GM12878 (cell line): ENCODE measurements around the gene ADSS2. TPM values are rescaled to one million over a fixed set of nuclear protein-coding genes. Genes with fewer than 3 reads are reported as not detected.
"Not testable (repeated sequence)": the region's sequence is repeated elsewhere in the genome, so short reads cannot be mapped to it uniquely, and the experiment has no call there.

Experiments
- ATAC-seq: fragments of 200-7000 bp; cut with Tn5 transposase; 3 replicates; pipeline ENCODE4 v1.9.1; 2020; ENCODE audit warnings: mild to moderate bottlenecking, moderate library complexity
- BruUV-seq: library from RNA; stranded (reverse); fragments of 400-500 nt; replicated peaks from 2 replicates; lab custom pipeline; 2021; lab: Mats Ljungman, UMichigan
- CTCF ChIA-PET: fragments of 300-600 bp; sonication (Branson Sonifier 250); formaldehyde crosslinking; extraction: SDS; loops from one replicate; lab custom pipeline; 2021; ENCODE audit warnings: inconsistent platforms; lab: Yijun Ruan, JAX
- POLR2A ChIA-PET: fragments of 350-600 bp; formaldehyde crosslinking; extraction: SDS; loops from one replicate; lab custom pipeline; 2021; ENCODE audit warnings: inconsistent platforms; lab: Charles Lee
- RAD21 ChIA-PET: fragments of 300-600 bp; sonication (Branson Sonifier 250); formaldehyde crosslinking; loops from one replicate; lab custom pipeline; 2023; ENCODE audit warnings: antibody characterized with exemption; ENCODE audit not compliant: unreplicated experiment; lab: Charles Lee
- SMC1A ChIA-PET: fragments of 300-600 bp; sonication (Branson Sonifier 250); formaldehyde crosslinking; loops from one replicate; lab custom pipeline; 2023; ENCODE audit not compliant: unreplicated experiment, uncharacterized antibody; lab: Charles Lee
- DNase-seq: peaks from one replicate; pipeline ENCODE4 v3.0.0-alpha.2; 2011; ENCODE audit warnings: low read depth, low spot score
- FAIRE-seq: peaks from 3 replicates; lab custom pipeline; 2011; peaks lifted over from hg19 to GRCh38; lab: Jason Lieb, UNC
- H2AFZ ChIP-seq: 2 replicates; pipeline ENCODE4 v1.6.0; 2011; ENCODE audit warnings: low read depth, low read length, control low read depth; ENCODE audit not compliant: control insufficient read depth
- H3K27ac ChIP-seq: 2 replicates; pipeline ENCODE4 v1.5.1; 2011; ENCODE audit warnings: control low read depth; ENCODE audit not compliant: control insufficient read depth, insufficient read depth
- H3K27me3 ChIP-seq, 2 experiments: replicated peaks in 1 of 2; 2 replicates each; pipeline versions ENCODE4 v1.6.0 to v1.6.1; 2011; ENCODE audit warnings: low read length in 1 of 2; ENCODE audit not compliant: control insufficient read depth in 2 of 2, insufficient read depth in 2 of 2
- H3K36me3 ChIP-seq, 2 experiments: 2 replicates each; pipeline ENCODE4 v1.5.1; 2011; ENCODE audit warnings: low read length in 1 of 2; ENCODE audit not compliant: control insufficient read depth in 2 of 2, insufficient read depth in 2 of 2
- H3K4me1 ChIP-seq: 2 replicates; pipeline ENCODE4 v1.6.1; 2011; ENCODE audit warnings: mild to moderate bottlenecking, low read length, moderate library complexity, mixed read lengths; ENCODE audit not compliant: control insufficient read depth, insufficient read depth
- H3K4me2 ChIP-seq: 2 replicates; pipeline ENCODE4 v1.6.0; 2011; ENCODE audit warnings: control low read depth; ENCODE audit not compliant: control insufficient read depth, insufficient read depth
- H3K4me3 ChIP-seq: fragments of 200-600 bp; sonication (generic); 2 replicates; pipeline ENCODE4 v1.5.1; 2016
- H3K79me2 ChIP-seq: 2 replicates; pipeline ENCODE4 v1.6.0; 2011; ENCODE audit warnings: low read length; ENCODE audit not compliant: control insufficient read depth, insufficient read depth
- H3K9ac ChIP-seq: 2 replicates; pipeline ENCODE4 v1.8.0; 2011; ENCODE audit warnings: low read length, control low read depth, mixed read lengths; ENCODE audit not compliant: control insufficient read depth, insufficient read depth
- H3K9me3 ChIP-seq: replicated peaks from 3 replicates; pipeline ENCODE4 v1.5.1; 2011; ENCODE audit warnings: mild to moderate bottlenecking, low read length; ENCODE audit not compliant: control insufficient read depth, insufficient read depth
- H4K20me1 ChIP-seq: 2 replicates; pipeline ENCODE4 v1.6.0; 2011; ENCODE audit not compliant: control insufficient read depth, insufficient read depth
- HDAC6 ChIP-seq: fragments of 200-600 bp; sonication (generic); IDR thresholded peaks from one replicate; pipeline ENCODE4 v1.8.0; 2017; ENCODE audit warnings: antibody characterized with exemption; ENCODE audit not compliant: unreplicated experiment
- IKZF1 ChIP-seq: fragments of 450-650 bp; conservative IDR thresholded peaks from 2 replicates; pipeline ENCODE4 v1.6.1; 2017; ENCODE audit warnings: antibody characterized with exemption, mild to moderate bottlenecking
- LARP7 ChIP-seq: fragments of 450-650 bp; IDR thresholded peaks from 2 replicates; pipeline ENCODE4 v1.6.1; 2017; ENCODE audit warnings: mild to moderate bottlenecking
- MTA3 ChIP-seq: IDR thresholded peaks from 2 replicates; pipeline ENCODE4 v1.6.1; 2012; ENCODE audit warnings: low read length, inconsistent platforms, borderline replicate concordance
- NFIC ChIP-seq: IDR thresholded peaks from 2 replicates; pipeline ENCODE4 v1.6.1; 2012; ENCODE audit warnings: low read depth, mild to moderate bottlenecking, inconsistent platforms, low read length, moderate library complexity
- POLR2AphosphoS5 ChIP-seq: IDR thresholded peaks from 2 replicates; pipeline ENCODE4 v1.6.1; 2011; ENCODE audit warnings: mild to moderate bottlenecking, low read length, inconsistent platforms
- RCOR1 ChIP-seq: conservative IDR thresholded peaks from 2 replicates; pipeline ENCODE4 v1.6.1; 2012; ENCODE audit warnings: low read depth, low read length, improper control_type of control experiment
- ZNF207 ChIP-seq: fragments of 450-650 bp; IDR thresholded peaks from 2 replicates; pipeline ENCODE4 v1.6.1; 2014; ENCODE audit warnings: antibody characterized with exemption, mild to moderate bottlenecking, borderline replicate concordance
- WGBS: methylation state at CpG from one replicate; pipeline ENCODE4 v1.1.6; 2016; ENCODE audit warnings: low lambda C conversion rate; ENCODE audit not compliant: insufficient replicate concordance, insufficient coverage; ENCODE audit errors: missing lambda C conversion rate; 5-methylcytosine and 5-hydroxymethylcytosine counted together
- in situ Hi-C: fragments of 300-500 bp; cut with MboI; formaldehyde crosslinking; loops from 9 replicates; pipeline ENCODE4 v1.14.3; 2018; ENCODE audit warnings: mixed read lengths
- intact Hi-C: fragments of 100-400 bp; cut with micrococcal nuclease; formaldehyde crosslinking; loops from one replicate; pipeline ENCODE4 v1.14.2; 2022; ENCODE audit not compliant: unreplicated experiment
- polyA plus RNA-seq, 11 experiments: library from polyadenylated mRNA; depleted of rRNA in 4 of 11; unstranded in 6 of 11; stranded (reverse) in 5 of 11; fragments of >200 nt; fragmentation: Nextera tagmentation in 4 of 11; fragmentation: Illumina TruSeq in 1 of 11; extraction: Ambion mirVana in 4 of 11; extraction: Trizol in 1 of 11; gene quantifications; 1 replicate in 1 of 11; 2 replicates in 10 of 11; pipeline versions ENCODE4 v1.2.1 to v1.2.3, GENCODE V29; 2011 to 2016; ENCODE audit warnings: inconsistent platforms in 2 of 11, missing spikeins in 2 of 11, low read depth in 1 of 11
- total RNA-seq, 4 experiments: library from RNA; depleted of rRNA in 3 of 4; stranded (reverse); fragments of >200 nt in 3 of 4; fragmentation: Illumina TruSeq in 1 of 4; extraction: Trizol in 1 of 4; gene quantifications; 2 replicates each; pipeline versions ENCODE4 v1.2.1 to v1.2.3, GENCODE V29; 2013 to 2021
- TF ChIP-seq, protein P1 (sequence below): fragments of 450-650 bp; IDR thresholded peaks from 2 replicates; pipeline ENCODE4 v1.6.1; 2014; ENCODE audit warnings: mild to moderate bottlenecking
- TF ChIP-seq, protein P2 (sequence below): fragments of 150-350 bp; IDR thresholded peaks from 2 replicates; pipeline ENCODE4 v1.6.1; 2014; ENCODE audit warnings: mild to moderate bottlenecking, low read depth, low read length
- TF ChIP-seq, protein P3 (sequence below): IDR thresholded peaks from 2 replicates; pipeline ENCODE4 v1.6.1; 2011; ENCODE audit warnings: mild to moderate bottlenecking, low read depth, low read length, moderate library complexity; ENCODE audit not compliant: insufficient replicate concordance

The ADSS2 gene
- total and polyA plus RNA-seq, 10 of the 15 experiments (the other 5 are each of a cell fraction or from before 2014, with no cell fraction given): 8.1 to 49.3 (median 40.6) TPM

DNA sequence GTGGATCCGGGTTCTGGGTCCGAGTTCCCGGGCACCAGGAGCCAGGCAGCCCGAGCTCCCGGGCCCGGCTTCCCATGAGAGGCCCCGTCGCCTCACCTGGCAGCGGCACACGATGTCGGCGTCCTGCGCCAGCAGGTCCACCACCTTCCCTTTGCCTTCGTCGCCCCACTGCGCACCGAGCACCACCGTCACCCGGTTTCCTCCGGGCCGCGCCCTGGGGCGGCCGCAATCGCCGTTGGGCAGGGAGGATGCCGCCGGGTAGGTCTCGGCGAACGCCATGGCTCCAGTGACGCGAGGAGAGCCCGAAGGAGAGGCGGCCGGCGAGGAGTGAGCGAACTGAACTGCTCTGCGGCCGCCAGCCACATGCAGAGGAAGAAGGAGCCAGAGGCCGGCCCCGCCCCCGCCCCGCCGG is at the start of gene ADSS2 (continued):
- TF ChIP-seq MTA3 (no peak), RCOR1 (no peak), ZNF207 (no peak), HDAC6 (no peak), LARP7 (peak; percentile 48; the same call in 1 of the 2 replicates), NFIC (no peak), POLR2AphosphoS5 (peak; percentile 86), IKZF1 (no peak)
- TF ChIP-seq, protein P1, sequence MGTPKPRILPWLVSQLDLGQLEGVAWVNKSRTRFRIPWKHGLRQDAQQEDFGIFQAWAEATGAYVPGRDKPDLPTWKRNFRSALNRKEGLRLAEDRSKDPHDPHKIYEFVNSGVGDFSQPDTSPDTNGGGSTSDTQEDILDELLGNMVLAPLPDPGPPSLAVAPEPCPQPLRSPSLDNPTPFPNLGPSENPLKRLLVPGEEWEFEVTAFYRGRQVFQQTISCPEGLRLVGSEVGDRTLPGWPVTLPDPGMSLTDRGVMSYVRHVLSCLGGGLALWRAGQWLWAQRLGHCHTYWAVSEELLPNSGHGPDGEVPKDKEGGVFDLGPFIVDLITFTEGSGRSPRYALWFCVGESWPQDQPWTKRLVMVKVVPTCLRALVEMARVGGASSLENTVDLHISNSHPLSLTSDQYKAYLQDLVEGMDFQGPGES: no peak
- TF ChIP-seq, protein P2, sequence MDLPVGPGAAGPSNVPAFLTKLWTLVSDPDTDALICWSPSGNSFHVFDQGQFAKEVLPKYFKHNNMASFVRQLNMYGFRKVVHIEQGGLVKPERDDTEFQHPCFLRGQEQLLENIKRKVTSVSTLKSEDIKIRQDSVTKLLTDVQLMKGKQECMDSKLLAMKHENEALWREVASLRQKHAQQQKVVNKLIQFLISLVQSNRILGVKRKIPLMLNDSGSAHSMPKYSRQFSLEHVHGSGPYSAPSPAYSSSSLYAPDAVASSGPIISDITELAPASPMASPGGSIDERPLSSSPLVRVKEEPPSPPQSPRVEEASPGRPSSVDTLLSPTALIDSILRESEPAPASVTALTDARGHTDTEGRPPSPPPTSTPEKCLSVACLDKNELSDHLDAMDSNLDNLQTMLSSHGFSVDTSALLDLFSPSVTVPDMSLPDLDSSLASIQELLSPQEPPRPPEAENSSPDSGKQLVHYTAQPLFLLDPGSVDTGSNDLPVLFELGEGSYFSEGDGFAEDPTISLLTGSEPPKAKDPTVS: no peak
- TF ChIP-seq, protein P3, sequence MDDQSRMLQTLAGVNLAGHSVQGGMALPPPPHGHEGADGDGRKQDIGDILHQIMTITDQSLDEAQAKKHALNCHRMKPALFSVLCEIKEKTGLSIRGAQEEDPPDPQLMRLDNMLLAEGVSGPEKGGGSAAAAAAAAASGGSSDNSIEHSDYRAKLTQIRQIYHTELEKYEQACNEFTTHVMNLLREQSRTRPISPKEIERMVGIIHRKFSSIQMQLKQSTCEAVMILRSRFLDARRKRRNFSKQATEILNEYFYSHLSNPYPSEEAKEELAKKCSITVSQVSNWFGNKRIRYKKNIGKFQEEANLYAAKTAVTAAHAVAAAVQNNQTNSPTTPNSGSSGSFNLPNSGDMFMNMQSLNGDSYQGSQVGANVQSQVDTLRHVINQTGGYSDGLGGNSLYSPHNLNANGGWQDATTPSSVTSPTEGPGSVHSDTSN: no peak

DNA sequence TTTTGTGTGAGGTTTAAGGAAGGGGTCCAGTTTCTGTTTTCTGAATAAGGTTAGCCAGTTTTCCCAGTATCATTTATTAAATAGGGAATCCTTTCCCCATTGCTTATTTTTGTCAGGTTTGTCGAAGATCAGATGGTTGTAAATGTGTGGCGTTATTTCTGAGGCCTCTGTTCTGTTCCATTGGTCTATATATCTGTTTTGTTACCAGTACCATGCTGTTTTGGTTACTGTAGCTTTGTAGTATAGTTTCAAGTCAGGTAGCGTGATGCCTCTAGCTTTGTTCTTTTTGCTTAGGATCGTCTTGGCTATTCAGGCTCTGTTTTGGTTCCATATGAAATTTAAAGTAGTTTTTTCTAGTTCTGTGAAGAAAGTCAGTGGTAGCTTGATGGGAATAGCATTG is 48.8 kb upstream of the ADSS2 start:
- CTCF ChIA-PET, POLR2A ChIA-PET, DNase-seq, H3K36me3 ChIP-seq, H2AFZ ChIP-seq, ATAC-seq, intact Hi-C loops, RAD21 ChIA-PET, H3K27me3 ChIP-seq, FAIRE-seq, in situ Hi-C loops, H3K79me2 ChIP-seq, H3K9me3 ChIP-seq, H3K27ac ChIP-seq, H3K9ac ChIP-seq, H4K20me1 ChIP-seq, BruUV-seq, H3K4me1 ChIP-seq, H3K4me2 ChIP-seq, H3K4me3 ChIP-seq: not testable (repeated sequence)
- SMC1A ChIA-PET: interaction anchor here (1.2 kb wide), 1 partner anchor 175 kb away, joined by 4 read pairs; no protein-coding TSS in a partner anchor
- 30% methylated on average over 4 of the region's 4 CpGs for WGBS

DNA sequence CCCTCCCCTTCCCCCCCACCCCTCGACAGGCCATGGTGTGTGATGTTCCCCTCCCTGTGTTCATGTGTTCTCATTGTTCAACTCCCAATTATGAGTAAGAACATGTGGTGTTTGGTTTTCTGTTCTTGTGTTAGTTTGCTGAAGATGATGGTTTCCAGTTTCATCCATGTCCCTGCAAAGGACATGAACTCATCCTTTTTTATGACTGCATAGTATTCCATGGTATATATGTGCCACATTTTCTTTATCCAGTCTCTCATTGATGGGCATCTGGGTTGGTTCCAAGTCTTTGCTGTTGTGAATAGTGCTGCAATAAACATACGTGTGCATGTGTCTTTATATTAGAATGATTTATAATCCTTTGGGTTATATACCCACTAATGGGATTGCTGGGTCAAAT is 47.8 kb upstream of the ADSS2 start:
- BruUV-seq, CTCF ChIA-PET, H3K79me2 ChIP-seq, H3K36me3 ChIP-seq, H3K9ac ChIP-seq, H2AFZ ChIP-seq, H3K27ac ChIP-seq, H3K4me2 ChIP-seq, RAD21 ChIA-PET, FAIRE-seq, H3K27me3 ChIP-seq, in situ Hi-C loops, intact Hi-C loops, H4K20me1 ChIP-seq, H3K4me1 ChIP-seq, ATAC-seq, POLR2A ChIA-PET, H3K4me3 ChIP-seq, H3K9me3 ChIP-seq, DNase-seq, SMC1A ChIA-PET: not testable (repeated sequence)
- 50% methylated on average over 1 of the region's 2 CpGs for WGBS
